HepG2 (cell line): ENCODE data around the gene ARHGAP26. TPM values are rescaled to one million over a fixed set of nuclear protein-coding genes. Genes with fewer than 3 reads are reported as not detected.

ENCODE experiments used
- ATAC-seq: fragments of 200-7000 bp; cut with Tn5 transposase; 3 replicates; pipeline ENCODE4 v1.9.1; 2020; ENCODE audit warnings: mild to moderate bottlenecking, moderate library complexity
- BruUV-seq: library from RNA; stranded (reverse); fragments of 400-500 nt; replicated peaks from 2 replicates; lab custom pipeline; 2021; lab: Mats Ljungman, UMichigan
- CTCF ChIA-PET: fragments of 300-600 bp; formaldehyde crosslinking; extraction: SDS; loops from one replicate; lab custom pipeline; 2021; ENCODE audit warnings: low total read pairs, inconsistent platforms, low intra/inter-chr PET ratio; lab: Yijun Ruan, JAX
- POLR2A ChIA-PET: fragments of 350-600 bp; sonication (Branson Sonifier 250); formaldehyde crosslinking; loops from one replicate; lab custom pipeline; 2020; ENCODE audit warnings: antibody characterized with exemption, inconsistent platforms; lab: Yijun Ruan, JAX
- DNase-seq: peaks from one replicate; pipeline ENCODE4 v3.0.0-alpha.2; 2015; ENCODE audit warnings: low spot score
- FAIRE-seq: peaks from 3 replicates; lab custom pipeline; 2011; peaks lifted over from hg19 to GRCh38; lab: Jason Lieb, UNC
- H2AFZ ChIP-seq: one replicate; pipeline ENCODE4 v1.6.1; 2011; ENCODE audit warnings: low read length, inconsistent platforms
- H3K27ac ChIP-seq: fragments of 300-600 bp; 3 replicates; pipeline ENCODE4 v1.8.0; 2011; ENCODE audit warnings: mixed run types, mild to moderate bottlenecking, mixed read lengths, low read length, inconsistent platforms; ENCODE audit not compliant: insufficient read depth; ENCODE audit errors: extremely low read length
- H3K27me3 ChIP-seq, 2 experiments: fragments of 200-600 bp in 1 of 2; 2 replicates in 1 of 2; 3 replicates in 1 of 2; pipeline versions ENCODE4 v1.6.0 to v1.8.0; 2011; ENCODE audit warnings: low read length in 2 of 2, mild to moderate bottlenecking in 2 of 2, moderate library complexity in 2 of 2, inconsistent platforms in 1 of 2; ENCODE audit not compliant: insufficient read depth in 2 of 2, control insufficient read depth in 1 of 2
- H3K36me3 ChIP-seq, 2 experiments: fragments of 200-600 bp in 1 of 2; replicated peaks in 1 of 2; 2 replicates in 1 of 2; 3 replicates in 1 of 2; pipeline versions ENCODE4 v1.5.1 to v1.8.0; 2011; ENCODE audit warnings: low read length in 2 of 2, inconsistent platforms in 1 of 2; ENCODE audit not compliant: insufficient read depth in 2 of 2, control insufficient read depth in 1 of 2
- H3K4me1 ChIP-seq: 2 replicates; pipeline ENCODE4 v1.5.1; 2012; ENCODE audit warnings: low read length, inconsistent platforms; ENCODE audit not compliant: insufficient read depth
- H3K4me2 ChIP-seq: 2 replicates; pipeline ENCODE4 v1.6.0; 2011; ENCODE audit warnings: low read depth, low read length, inconsistent platforms
- H3K4me3 ChIP-seq, 3 experiments: fragments of 200-600 bp in 1 of 3; sonication (generic), shearing (Covaris generic) in 1 of 3; replicated peaks in 1 of 3; 2 replicates each; pipeline ENCODE4 v1.5.1; 2011 to 2016; ENCODE audit warnings: low read length in 3 of 3, inconsistent platforms in 2 of 3, low read depth in 2 of 3, mild to moderate bottlenecking in 2 of 3, control low read depth in 1 of 3, mixed read lengths in 1 of 3; ENCODE audit not compliant: insufficient read depth in 1 of 3
- H3K79me2 ChIP-seq: one replicate; pipeline ENCODE4 v1.6.1; 2011; ENCODE audit warnings: low read length, inconsistent platforms; ENCODE audit not compliant: insufficient read depth
- H3K9ac ChIP-seq: 2 replicates; pipeline ENCODE4 v1.6.0; 2011; ENCODE audit warnings: mild to moderate bottlenecking, low read depth, low read length, inconsistent platforms; ENCODE audit not compliant: insufficient read depth
- H3K9me3 ChIP-seq: 2 replicates; pipeline ENCODE4 v1.5.1; 2012; ENCODE audit warnings: mild to moderate bottlenecking, low read length
- H4K20me1 ChIP-seq: 2 replicates; pipeline ENCODE4 v1.6.0; 2011; ENCODE audit warnings: inconsistent platforms, mild to moderate bottlenecking, low read length, moderate library complexity; ENCODE audit not compliant: insufficient read depth
- ASH2L ChIP-seq: fragments of 300-600, 200-600 bp; sonication (generic); IDR thresholded peaks from 2 replicates; pipeline ENCODE4 v1.7.0; 2017; ENCODE audit warnings: low read depth, mild to moderate bottlenecking, moderate library complexity, mixed read lengths, low read length; ENCODE audit not compliant: insufficient read length
- DNMT3B ChIP-seq: conservative IDR thresholded peaks from 2 replicates; pipeline ENCODE4 v1.6.1; 2016; ENCODE audit warnings: missing biosample characterization, control low read depth
- GATA4 ChIP-seq: sonication (generic); IDR thresholded peaks from 2 replicates; pipeline ENCODE4 v1.6.1; 2016; ENCODE audit warnings: antibody characterized with exemption, low read depth, borderline replicate concordance
- IRF9 ChIP-seq: sonication (generic); formaldehyde crosslinking; IDR thresholded peaks from 2 replicates; pipeline ENCODE4 v1.8.0; 2022; ENCODE audit warnings: missing genetic modification reagents, mild to moderate bottlenecking, borderline replicate concordance
- ISL2 ChIP-seq: sonication (generic); formaldehyde crosslinking; IDR thresholded peaks from 2 replicates; pipeline ENCODE4 v1.5.0; 2020; ENCODE audit warnings: missing genetic modification reagents
- JDP2 ChIP-seq: sonication (generic); formaldehyde crosslinking; IDR thresholded peaks from 2 replicates; pipeline ENCODE4 v1.8.1; 2022; ENCODE audit warnings: missing genetic modification reagents, borderline replicate concordance
- SP1 ChIP-seq, 2 experiments: fragments of 450-650 bp in 1 of 2; sonication (generic) in 1 of 2; formaldehyde crosslinking in 1 of 2; IDR thresholded peaks; 2 replicates each; pipeline versions ENCODE4 v1.4.0 to v1.6.1; 2016 to 2020; ENCODE audit warnings: missing genetic modification reagents in 1 of 2
- TFAP4 ChIP-seq: sonication (generic); IDR thresholded peaks from 2 replicates; pipeline ENCODE4 v1.6.1; 2016; ENCODE audit warnings: low read depth, borderline replicate concordance
- ZBTB26 ChIP-seq: IDR thresholded peaks from 2 replicates; pipeline ENCODE4 v1.6.1; 2016; ENCODE audit warnings: missing compliant biosample characterization, missing genetic modification reagents, borderline replicate concordance
- ZNF512 ChIP-seq: sonication (generic); formaldehyde crosslinking; IDR thresholded peaks from 2 replicates; pipeline ENCODE4 v1.4.0; 2020; ENCODE audit warnings: mild to moderate bottlenecking, missing genetic modification reagents
- ZNF800 ChIP-seq: sonication (generic); formaldehyde crosslinking; IDR thresholded peaks from 2 replicates; pipeline ENCODE4 v1.4.0; 2020; ENCODE audit warnings: missing genetic modification reagents
- ZSCAN20 ChIP-seq: sonication (generic); formaldehyde crosslinking; IDR thresholded peaks from 2 replicates; pipeline ENCODE4 v1.4.0; 2020; ENCODE audit warnings: missing genetic modification reagents, mild to moderate bottlenecking, borderline replicate concordance
- WGBS: methylation state at CpG from one replicate; pipeline ENCODE4 v1.1.6; 2017; ENCODE audit warnings: low lambda C conversion rate; 5-methylcytosine and 5-hydroxymethylcytosine counted together
- in situ Hi-C: cut with HindIII; loops from 2 replicates; pipeline ENCODE4 v1.10.0; 2017; ENCODE audit warnings: low pct_unique_long_range_greater_than_20kb; ENCODE audit not compliant: extremely low pct_ligation_motif_present
- intact Hi-C: fragments of 100-400 bp; cut with micrococcal nuclease; formaldehyde crosslinking; loops from one replicate; pipeline ENCODE4 v1.10.0; 2022; ENCODE audit not compliant: unreplicated experiment
- polyA plus RNA-seq, 8 experiments: library from polyadenylated mRNA; depleted of rRNA in 3 of 8; stranded (reverse) in 7 of 8; unstranded in 1 of 8; fragments of >200 nt; fragmentation: Illumina TruSeq in 4 of 8; extraction: Trizol in 4 of 8; gene quantifications; 2 replicates each; pipeline versions ENCODE4 v1.2.1 to v1.2.3, GENCODE V29; 2011 to 2016; ENCODE audit warnings: low read depth in 4 of 8, missing spikeins in 1 of 8, mixed read lengths in 1 of 8; ENCODE audit not compliant: insufficient read depth in 1 of 8
- total RNA-seq, 5 experiments: library from RNA; depleted of rRNA; stranded (reverse); fragments of >200 nt; fragmentation: Illumina TruSeq; extraction: Trizol; gene quantifications; 2 replicates each; pipeline ENCODE4 v1.2.3, GENCODE V29; 2016; ENCODE audit warnings: low read depth in 1 of 5

ARHGAP26 gene
- total and polyA plus RNA-seq, 2 of the 13 experiments (the other 11 are each of a cell fraction or from before 2014, with no cell fraction given) = 9.6 to 18.2 TPM

- TF ChIP-seq JDP2 = no peak
- TF ChIP-seq ZNF800 (CRISPR knock-in tag) = no peak
- no peak for TF ChIP-seq DNMT3B
Measured at GRCh38 chr5:142727735-142728047, 42.5 kb upstream of the ARHGAP26 start (continued).

GRCh38 chr5:142735323-142736246 is 34.6 kb upstream of the ARHGAP26 start:
- in situ Hi-C loops = no loop called here
- Histone ChIP-seq H3K27me3 (peaks cover 7 to 44% of the 10 kb centered on the region in 2 experiments; a peak in 3 of 5 replicates), H3K4me1 (peaks cover 14% of the 10 kb centered on the region), H3K79me2 (no peaks in the 10 kb centered on the region), H3K4me2 (no peak overlapping the region), H4K20me1 (no peaks in the 10 kb centered on the region), H3K9ac (no peak overlapping the region), H3K36me3 (no peaks in the 10 kb centered on the region), H3K27ac (no peak overlapping the region), H2AFZ (no peak overlapping the region), H3K9me3 (no peaks in the 10 kb centered on the region), H3K4me3 (no peak overlapping the region)
- ATAC-seq = no peak; the same call in 2 of the 3 replicates
- DNase-seq = no peak
- WGBS = 19% methylated on average over 8 of the region's 8 CpGs
- no peak for FAIRE-seq
- ChIA-PET POLR2A (no interaction called here), CTCF (no interaction called here)
- intact Hi-C loops = no loop called here
- no TSS peak for BruUV-seq
- no peak for TF ChIP-seq ZSCAN20 (CRISPR knock-in tag)
- TF ChIP-seq GATA4 = no peak
- no peak for TF ChIP-seq ISL2 (CRISPR knock-in tag)
- no peak for TF ChIP-seq ZBTB26
- no peak for TF ChIP-seq IRF9 (CRISPR knock-in tag)
- no peak for TF ChIP-seq SP1 (IDR thresholded peaks at IDR 0.05)
- TF ChIP-seq SP1 (CRISPR knock-in tag; IDR thresholded peaks at IDR 0.05) = no peak
- no peak for TF ChIP-seq ASH2L
- TF ChIP-seq ZNF512 (CRISPR knock-in tag) = no peak
- no peak for TF ChIP-seq TFAP4
